Thyroid gland (tissue), 4 donors: ENCODE measurements around the gene ARFGEF3. TPM values are rescaled to one million over a fixed set of nuclear protein-coding genes. Genes with fewer than 3 reads are reported as not detected.

Source experiments
- DNase-seq, 2 donors: peaks; one replicate each; pipeline ENCODE4 v3.0.0-alpha.2; 2019
- H3K27ac ChIP-seq, 3 donors: fragments of 200-600 bp; sonication (generic); 1 replicate in 2 of 3; 2 replicates in 1 of 3; pipeline ENCODE4 v1.5.1; 2016 to 2019; ENCODE audit warnings: mild to moderate bottlenecking in 1 of 3, moderate library complexity in 1 of 3
- H3K27me3 ChIP-seq: fragments of 200-600 bp; sonication (generic); one replicate; pipeline ENCODE4 v1.5.1; 2019
- H3K36me3 ChIP-seq, 2 donors: fragments of 200-600 bp; sonication (generic); one replicate each; pipeline ENCODE4 v1.5.1; 2016 to 2019
- H3K4me1 ChIP-seq, 2 donors: fragments of 200-600 bp; sonication (generic); one replicate each; pipeline ENCODE4 v1.5.1; 2017 to 2019
- H3K4me3 ChIP-seq, 3 donors: fragments of 200-600 bp; sonication (generic); replicated peaks in 1 of 3; 1 replicate in 2 of 3; 2 replicates in 1 of 3; pipeline ENCODE4 v1.5.1; 2016; ENCODE audit warnings: mild to moderate bottlenecking in 1 of 3
- H3K9me3 ChIP-seq: fragments of 200-600 bp; sonication (generic); one replicate; pipeline ENCODE4 v1.5.1; 2017
- POLR2A ChIP-seq, 2 donors: fragments of 450-650 bp; IDR thresholded peaks; one replicate each; pipeline ENCODE4 v1.6.1; 2017; ENCODE audit warnings: antibody characterized with exemption in 2 of 2, mild to moderate bottlenecking in 2 of 2, moderate library complexity in 1 of 2
- WGBS, 2 donors: methylation state at CpG; one replicate each; pipeline ENCODE4 v1.1.5; 2017; 5-methylcytosine and 5-hydroxymethylcytosine counted together
- intact Hi-C: fragments of 100-400 bp; cut with DNase I; formaldehyde crosslinking; loops from one replicate; pipeline ENCODE4 v1.15.1; 2023
- total RNA-seq, 4 donors: library from RNA; depleted of rRNA; stranded (reverse); fragments of >200 nt; gene quantifications; one replicate each; pipeline ENCODE4 v1.2.3, GENCODE V29; 2016
- TF ChIP-seq, protein P1 (sequence below), 6 experiments: fragments of 200-600 bp in 3 of 6; fragments of 450-650 bp in 3 of 6; sonication (generic) in 3 of 6; IDR thresholded peaks; one replicate each; pipeline ENCODE4 v1.5.1; 2016 to 2019; ENCODE audit warnings: antibody characterized with exemption in 6 of 6, mild to moderate bottlenecking in 2 of 6, inconsistent platforms in 1 of 6, moderate library complexity in 1 of 6

Gene ARFGEF3
- total RNA-seq, 4 donors from 2014 or later, result 2.4 to 7.2 (median 4.4) TPM

DNA sequence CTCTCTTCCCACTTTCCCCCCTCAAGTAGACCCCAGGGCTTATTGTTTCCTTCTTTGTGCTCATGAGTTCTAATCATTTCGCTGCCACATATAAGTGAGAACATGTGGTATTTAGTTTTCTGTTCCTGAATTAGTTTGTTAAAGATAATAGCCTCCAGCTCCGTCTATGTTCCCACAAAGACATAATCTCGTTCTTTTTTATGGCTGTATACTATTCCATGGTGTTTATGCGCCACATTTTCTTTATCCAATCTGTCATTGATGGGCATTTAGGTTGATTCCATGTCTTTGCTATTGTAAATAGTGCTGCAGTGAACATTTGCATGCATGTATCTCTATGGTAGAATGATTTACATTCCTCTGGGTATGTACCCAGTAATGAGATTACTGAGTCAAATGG is 37.6 kb upstream of the ARFGEF3 start:
- Histone ChIP-seq H3K27ac (no peak overlapping the region), H3K9me3 (no peaks in the 10 kb centered on the region), H3K27me3 (no peaks in the 10 kb centered on the region), H3K4me1 (no peaks in the 10 kb centered on the region), H3K36me3 (no peaks in the 10 kb centered on the region), H3K4me3 (no peak overlapping the region)
- intact Hi-C loops, result no loop called here
- TF ChIP-seq, protein P1, sequence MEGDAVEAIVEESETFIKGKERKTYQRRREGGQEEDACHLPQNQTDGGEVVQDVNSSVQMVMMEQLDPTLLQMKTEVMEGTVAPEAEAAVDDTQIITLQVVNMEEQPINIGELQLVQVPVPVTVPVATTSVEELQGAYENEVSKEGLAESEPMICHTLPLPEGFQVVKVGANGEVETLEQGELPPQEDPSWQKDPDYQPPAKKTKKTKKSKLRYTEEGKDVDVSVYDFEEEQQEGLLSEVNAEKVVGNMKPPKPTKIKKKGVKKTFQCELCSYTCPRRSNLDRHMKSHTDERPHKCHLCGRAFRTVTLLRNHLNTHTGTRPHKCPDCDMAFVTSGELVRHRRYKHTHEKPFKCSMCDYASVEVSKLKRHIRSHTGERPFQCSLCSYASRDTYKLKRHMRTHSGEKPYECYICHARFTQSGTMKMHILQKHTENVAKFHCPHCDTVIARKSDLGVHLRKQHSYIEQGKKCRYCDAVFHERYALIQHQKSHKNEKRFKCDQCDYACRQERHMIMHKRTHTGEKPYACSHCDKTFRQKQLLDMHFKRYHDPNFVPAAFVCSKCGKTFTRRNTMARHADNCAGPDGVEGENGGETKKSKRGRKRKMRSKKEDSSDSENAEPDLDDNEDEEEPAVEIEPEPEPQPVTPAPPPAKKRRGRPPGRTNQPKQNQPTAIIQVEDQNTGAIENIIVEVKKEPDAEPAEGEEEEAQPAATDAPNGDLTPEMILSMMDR (IDR thresholded peaks at IDR 0.05), result no peak
- TF ChIP-seq POLR2A (IDR thresholded peaks at IDR 0.05), result no peak
- no peak for DNase-seq
- WGBS, 2 donors, result 93 to 95% methylated on average over 4 of the region's 4 CpGs

DNA sequence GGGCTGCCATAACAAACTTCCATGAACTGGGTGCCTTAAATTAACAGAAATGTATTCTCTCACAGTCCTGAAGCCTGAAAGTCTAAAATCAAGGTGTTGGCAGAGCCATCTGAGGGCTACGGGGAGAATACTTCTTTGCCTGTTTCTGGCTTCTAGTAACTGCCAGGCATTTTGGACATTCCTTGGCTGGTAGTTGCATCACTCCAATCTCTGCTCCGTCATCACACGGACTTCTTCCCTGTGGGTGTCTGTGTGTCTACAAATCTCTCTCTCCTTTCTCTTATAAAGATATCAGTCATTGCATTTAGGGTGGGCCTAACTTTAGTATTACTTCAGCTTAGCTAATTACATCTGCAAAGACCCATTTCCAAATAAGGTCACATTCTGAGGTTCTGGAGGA is 33.6 kb upstream of the ARFGEF3 start:
- no peak for DNase-seq
- intact Hi-C loops, result no loop called here
- WGBS, 2 donors, result 91 to 94% methylated on average over 3 of the region's 3 CpGs

DNA sequence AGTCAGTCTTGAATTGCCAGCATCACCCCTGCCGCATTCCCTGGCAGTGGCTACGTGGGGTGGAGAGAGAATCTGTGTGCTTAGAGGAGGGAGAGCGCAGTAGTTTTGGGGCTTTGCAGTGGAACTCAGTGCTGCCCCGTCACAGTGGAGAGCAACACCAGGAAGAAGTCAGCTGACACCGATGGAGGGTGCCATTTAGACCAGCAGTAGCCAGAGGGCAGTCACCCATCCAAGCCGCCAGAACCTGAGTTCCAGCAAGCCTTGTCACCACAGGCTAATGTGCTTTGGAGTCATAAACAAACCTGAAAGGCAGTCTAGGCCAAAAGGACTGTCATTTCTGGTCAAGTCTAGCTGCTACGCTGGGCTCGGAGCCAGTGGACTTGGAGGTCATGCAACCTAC is 32.5 kb upstream of the ARFGEF3 start:
- Histone ChIP-seq H3K27ac (no peak overlapping the region), H3K4me1 (no peaks in the 10 kb centered on the region), H3K36me3 (no peaks in the 10 kb centered on the region), H3K27me3 (no peaks in the 10 kb centered on the region), H3K9me3 (no peaks in the 10 kb centered on the region), H3K4me3 (no peak overlapping the region)
- 86 to 95% methylated on average over 8 of the region's 8 CpGs for WGBS, 2 donors
- intact Hi-C loops, result no loop called here
- no peak for DNase-seq
- TF ChIP-seq, protein P1 (IDR thresholded peaks at IDR 0.05), result no peak
- TF ChIP-seq POLR2A (IDR thresholded peaks at IDR 0.05), result no peak

More for the DNA sequence above, 33.6 kb upstream of the ARFGEF3 start:
- Histone ChIP-seq H3K36me3 (no peaks in the 10 kb centered on the region), H3K27ac (no peak overlapping the region), H3K4me1 (no peaks in the 10 kb centered on the region), H3K27me3 (no peaks in the 10 kb centered on the region), H3K9me3 (no peaks in the 10 kb centered on the region), H3K4me3 (no peak overlapping the region)
- TF ChIP-seq POLR2A (IDR thresholded peaks at IDR 0.05), result no peak
- TF ChIP-seq, protein P1 (IDR thresholded peaks at IDR 0.05), result no peak

DNA sequence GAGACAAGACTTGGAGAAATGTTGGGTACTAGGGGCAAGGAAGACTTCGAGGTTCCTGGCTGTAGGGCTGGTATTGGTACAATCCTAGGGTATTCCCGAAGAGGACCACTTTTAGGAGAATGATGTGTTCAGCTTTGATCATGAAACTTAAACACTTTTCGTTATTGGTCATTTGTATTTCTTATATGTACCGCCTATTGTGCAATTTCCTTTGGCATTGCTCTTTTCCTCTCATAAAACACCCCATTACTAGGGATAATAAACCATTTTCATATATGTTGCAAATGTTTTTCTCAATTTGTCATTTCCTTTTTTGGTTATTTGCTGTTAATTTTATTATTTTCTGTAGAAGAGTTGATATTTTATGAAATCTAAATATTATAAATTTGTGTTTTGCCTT is 18.9 kb upstream of the ARFGEF3 start:
- no peak for DNase-seq
- H3K9me3 ChIP-seq, result no peaks in the 10 kb centered on the region
- WGBS, 2 donors, result 85 to 90% methylated on average over 4 of the region's 4 CpGs

DNA sequence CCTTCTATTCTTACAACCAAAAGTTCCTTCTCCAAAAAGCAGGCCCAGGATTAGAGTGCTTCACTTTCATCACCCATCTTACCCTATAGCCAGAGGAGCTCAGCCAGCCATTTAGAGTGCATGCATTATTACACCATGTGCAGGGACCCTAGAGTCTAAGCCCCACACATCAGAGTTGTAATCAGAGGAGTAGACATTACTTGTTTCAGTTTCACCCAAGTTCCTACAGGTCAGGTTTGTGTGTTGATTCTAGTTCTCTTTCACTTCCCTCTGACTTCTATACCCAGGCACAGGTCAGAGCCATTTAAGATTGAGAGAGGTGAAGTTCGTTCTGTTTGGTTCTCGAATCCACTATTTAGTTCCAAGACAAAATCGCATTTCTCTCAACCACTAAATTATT is 16.3 kb upstream of the ARFGEF3 start:
- no peak overlapping the region for H3K4me3 ChIP-seq
- H3K36me3 ChIP-seq, result no peaks in the 10 kb centered on the region
- intact Hi-C loops, result no loop called here
- TF ChIP-seq, protein P1 (IDR thresholded peaks at IDR 0.05), result no peak
- TF ChIP-seq POLR2A (IDR thresholded peaks at IDR 0.05), result no peak
- no peak overlapping the region for H3K27ac ChIP-seq
- H3K9me3 ChIP-seq, result no peaks in the 10 kb centered on the region
- H3K4me1 ChIP-seq, result no peaks in the 10 kb centered on the region
- no peak for DNase-seq
- no peaks in the 10 kb centered on the region for H3K27me3 ChIP-seq
- 92% methylated on average over 3 of the region's 3 CpGs for WGBS, 2 donors

More for the DNA sequence above, 18.9 kb upstream of the ARFGEF3 start:
- no peaks in the 10 kb centered on the region for H3K4me1 ChIP-seq
- no peak for TF ChIP-seq POLR2A (IDR thresholded peaks at IDR 0.05)
- TF ChIP-seq, protein P1 (IDR thresholded peaks at IDR 0.05), result no peak
- H3K36me3 ChIP-seq, result no peaks in the 10 kb centered on the region
- H3K27ac ChIP-seq, result no peak overlapping the region
- intact Hi-C loops, result no loop called here
- H3K4me3 ChIP-seq, result no peak overlapping the region
- H3K27me3 ChIP-seq, result no peaks in the 10 kb centered on the region
